DMS 273 (cell line): ENCODE results near the gene FIS1.
"Not testable (repeated sequence)": the region's sequence is repeated elsewhere in the genome, so short reads cannot be mapped to it uniquely, and the experiment has no call there.

Experiments used
- DNase-seq: peaks from one replicate; lab custom pipeline; 2025; ENCODE audit not compliant: unreplicated experiment; lab: John Stamatoyannopoulos, UW

The FIS1 gene

DNA sequence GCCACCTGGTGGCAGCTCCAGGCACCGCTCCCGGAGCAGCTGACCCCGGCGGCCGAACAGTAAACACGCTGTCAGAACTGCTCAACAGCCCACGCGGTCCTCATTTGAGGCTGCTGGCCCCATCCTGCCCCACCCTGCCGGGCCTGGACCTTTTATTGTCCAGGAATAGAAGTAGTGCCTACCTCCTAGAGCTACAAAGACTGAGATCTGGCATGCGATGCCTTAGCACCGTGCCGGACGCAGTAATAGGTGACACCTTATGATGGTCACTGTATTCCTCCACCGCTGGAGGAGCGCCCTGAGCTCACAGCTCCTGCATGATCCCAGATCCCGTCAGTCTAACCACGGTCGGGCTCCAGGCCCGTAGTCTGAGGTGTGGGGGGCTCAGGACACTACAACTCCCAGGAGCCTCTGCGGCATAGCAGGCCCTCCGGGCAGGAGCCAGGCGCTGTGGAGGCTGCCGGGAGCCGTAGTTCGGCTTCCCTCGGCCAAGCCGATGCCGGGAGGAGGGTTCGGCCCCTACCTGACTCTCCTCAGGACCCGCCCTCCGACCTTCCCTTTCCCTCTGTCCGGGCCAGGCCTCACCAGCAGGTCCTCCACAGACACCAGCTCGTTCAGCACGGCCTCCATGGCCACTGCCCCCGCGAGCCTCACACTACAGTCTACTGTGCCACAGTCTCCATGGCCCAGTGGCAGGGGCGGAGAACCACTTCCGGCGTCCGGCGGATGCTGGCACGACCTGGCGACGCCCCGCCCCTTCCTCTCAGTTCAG, at the start of gene FIS1:
Gene FIS1 (minus strand): TSS at position 707 of the 772 bp plus-strand sequence. CDS start 77 bp downstream, at position 630.
- peak; percentile 98 for DNase-seq

DNA sequence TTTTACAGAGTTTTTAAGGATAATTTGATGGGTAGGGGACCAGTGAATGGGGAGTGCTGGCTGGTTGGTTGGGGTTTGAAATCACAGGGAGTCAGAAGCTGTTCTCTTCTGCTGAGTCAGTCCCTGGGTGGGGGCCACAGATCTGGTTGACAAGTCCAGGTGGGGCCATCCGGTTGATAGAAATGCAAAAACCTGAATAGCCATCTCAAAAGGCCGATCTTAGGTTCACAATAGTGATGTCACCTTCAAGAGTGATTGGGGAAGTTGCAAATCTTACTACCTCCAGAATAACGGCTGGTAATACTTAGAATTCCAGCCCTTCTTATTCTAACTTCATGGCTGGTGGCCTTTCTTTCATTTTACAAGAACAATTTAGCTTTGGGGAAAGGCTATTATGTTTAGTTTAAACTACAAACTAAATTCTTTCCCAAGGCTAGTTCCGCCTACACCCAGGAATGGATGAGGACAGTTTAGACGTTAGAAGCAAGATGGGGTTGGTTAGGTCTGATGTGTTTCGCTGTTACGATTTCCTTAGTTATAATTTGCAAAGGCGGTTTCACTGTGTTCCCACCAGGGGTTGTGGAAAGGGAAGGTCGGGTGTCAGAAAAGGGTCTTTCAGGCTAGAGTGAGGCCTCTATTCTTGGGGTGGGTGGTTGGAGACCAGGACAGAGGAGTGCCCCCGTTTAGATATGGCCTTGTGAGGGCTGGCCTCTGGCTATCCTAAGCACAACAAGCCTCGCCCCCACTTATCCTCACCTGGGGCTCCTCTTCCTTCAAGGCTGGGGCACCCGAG, 49.4 kb upstream of the FIS1 start:
- no peak for DNase-seq

DNA sequence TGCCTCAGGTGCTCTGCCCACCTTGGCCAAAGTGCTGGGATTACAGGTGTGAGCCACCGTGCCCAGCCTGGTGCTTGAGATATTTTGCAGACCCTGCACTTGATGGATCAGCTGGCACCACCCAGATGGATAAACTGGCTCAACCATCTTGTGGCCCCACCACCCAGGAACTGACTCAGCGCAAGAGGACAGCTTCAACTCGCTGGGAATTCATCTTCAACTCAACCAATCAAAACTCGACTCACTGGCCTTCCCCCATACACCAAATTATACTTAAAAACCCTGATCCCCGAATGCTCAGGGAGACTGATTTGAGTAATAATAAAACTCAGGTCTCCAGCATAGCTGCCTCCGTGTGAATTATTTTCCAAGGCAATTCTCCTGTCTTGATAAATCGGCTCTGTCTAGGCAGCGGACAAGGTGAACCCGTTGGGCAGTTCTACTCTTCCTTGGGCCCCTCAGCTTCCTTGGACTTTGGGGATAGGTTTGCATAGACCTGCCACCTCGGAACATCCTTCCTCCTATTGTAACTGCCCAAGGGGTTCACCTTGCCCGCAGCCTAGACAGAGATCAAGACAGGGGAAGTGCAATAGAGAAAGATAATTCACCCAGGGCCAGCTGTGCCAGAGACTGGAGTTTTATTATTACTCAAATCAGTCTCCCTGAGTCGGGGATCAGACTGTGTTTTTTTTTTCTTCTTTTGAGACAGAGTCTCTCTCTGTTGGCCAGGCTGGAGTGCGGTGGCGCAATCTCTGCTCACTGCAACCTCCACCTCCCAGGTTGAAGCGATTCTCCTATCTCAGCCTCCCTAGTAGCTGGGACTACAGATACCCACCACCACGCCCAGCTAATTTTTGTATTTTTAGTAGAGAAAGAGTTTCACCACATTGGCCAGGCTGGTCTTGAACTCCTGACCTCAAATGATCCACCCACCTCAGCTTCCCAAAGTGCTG, 48.5 kb upstream of the FIS1 start:
- DNase-seq = not testable (repeated sequence)

DNA sequence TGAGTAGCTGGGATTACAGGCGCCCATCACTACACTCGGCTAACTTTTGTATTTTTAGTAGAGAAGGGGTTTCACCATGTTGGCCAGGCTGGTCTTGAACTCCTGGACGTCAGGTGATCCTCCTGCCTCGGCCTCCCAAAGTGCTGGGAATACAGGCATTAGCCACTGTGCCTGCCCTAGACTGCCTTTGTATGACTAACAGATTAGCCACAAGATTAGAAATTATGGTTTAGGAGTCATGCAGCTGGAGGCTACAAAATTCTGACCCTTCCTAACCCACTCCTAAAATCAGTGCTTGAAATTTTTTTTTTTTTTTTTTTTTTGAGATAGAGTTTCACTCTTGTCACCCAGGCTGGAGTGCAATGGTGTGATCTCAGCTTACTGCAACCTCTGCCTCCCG, 47.7 kb upstream of the FIS1 start:
- DNase-seq = not testable (repeated sequence)

DNA sequence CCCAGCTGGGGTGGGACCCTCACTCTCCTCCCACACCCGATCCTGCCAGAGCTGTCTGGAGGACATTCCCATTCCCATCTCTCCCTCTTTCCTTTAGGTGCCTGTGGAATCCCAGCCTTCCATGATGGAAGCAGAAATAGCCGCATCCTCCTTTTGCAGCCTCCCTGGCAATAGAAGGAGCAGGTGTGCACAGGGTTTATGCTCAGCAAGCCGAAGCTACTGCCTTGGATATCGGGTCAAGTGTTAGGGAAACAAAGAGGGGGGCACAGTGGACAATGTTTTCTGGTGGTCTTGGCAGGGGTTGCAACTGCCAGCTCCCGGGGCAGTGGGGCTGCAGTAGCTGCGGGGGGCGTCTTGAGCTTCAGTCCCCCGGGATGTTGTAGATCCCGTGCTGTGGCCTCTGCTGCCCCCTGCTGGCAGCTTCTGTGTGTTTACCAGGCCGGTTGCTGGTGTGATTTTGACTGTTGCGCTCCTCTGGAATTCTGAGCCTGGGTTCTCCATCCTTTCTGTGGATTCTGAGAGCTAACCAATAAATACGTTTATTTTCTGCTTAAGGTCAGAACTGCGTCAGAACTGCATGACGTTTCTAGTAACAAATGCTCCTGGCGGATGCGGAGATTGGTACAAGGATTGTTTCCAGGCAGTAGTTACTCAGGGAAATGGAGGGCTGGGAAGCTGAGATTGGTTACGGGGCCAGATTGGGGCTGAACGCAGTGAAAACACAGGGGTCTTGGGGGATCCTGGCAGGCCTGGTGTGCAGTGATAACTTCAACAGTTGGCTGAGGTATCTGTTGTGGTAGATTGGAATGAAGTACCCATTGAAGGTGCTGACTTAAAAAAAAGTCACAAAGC, 45.5 kb upstream of the FIS1 start:
- peak; percentile 83 for DNase-seq

DNA sequence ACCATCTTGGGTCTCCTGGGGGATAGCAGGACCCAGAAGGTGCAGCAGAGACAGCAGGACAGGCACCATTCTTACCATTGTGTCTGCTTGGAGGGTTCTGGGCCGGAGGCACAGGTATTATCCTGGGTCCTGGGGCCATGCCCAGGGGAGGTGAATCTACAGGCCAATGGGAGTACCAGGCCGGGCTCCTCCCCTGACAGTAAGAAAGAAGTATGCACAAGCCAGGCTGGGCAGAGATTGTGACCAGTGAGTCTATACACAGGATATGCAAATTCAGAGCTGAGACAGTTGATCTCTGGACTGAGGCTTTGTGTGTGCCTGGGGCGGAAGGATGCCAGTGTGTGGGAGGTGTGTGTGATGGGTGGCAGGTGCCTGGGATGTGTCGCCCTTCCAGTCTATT, 44.8 kb upstream of the FIS1 start:
- DNase-seq = not testable (repeated sequence)

DNA sequence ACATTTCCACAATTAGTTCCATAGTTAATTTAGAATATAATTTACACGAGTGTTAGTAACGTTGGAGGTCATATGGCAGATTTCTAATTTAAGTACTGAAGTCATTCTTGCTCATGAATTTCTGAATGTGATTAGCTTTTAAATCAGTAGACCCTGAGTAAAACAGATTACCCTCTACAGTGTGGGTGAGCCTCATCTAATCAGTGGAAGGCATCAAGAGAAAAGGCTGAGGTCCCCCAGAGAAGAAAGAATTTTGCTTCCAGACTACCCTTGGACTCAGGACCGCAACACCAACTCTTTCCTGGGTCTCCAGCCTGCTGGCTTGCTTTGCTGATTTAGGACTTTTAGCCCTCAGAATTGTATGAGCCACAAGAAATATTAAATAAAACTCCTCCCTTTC, 43.6 kb upstream of the FIS1 start:
- no peak for DNase-seq

DNA sequence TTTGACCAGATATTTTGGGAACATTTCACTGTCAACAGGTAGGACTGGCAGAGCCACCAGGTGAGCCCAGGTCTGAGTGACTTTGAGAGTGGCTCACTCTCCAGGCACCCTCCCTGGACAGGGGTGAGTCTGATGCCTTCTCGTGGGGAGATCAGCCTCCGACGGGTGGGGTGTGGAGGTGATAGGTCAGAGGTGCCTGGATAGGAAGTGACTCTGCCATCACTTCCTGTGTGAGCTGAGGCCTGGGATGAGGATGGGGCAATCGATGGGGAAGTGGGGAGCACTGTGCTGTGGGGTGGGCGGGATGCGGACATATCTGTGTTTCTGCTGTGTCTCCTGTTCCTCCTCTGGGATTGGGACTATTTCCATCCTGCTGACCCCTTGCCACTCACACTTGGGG, 42.2 kb upstream of the FIS1 start:
- no peak for DNase-seq

DNA sequence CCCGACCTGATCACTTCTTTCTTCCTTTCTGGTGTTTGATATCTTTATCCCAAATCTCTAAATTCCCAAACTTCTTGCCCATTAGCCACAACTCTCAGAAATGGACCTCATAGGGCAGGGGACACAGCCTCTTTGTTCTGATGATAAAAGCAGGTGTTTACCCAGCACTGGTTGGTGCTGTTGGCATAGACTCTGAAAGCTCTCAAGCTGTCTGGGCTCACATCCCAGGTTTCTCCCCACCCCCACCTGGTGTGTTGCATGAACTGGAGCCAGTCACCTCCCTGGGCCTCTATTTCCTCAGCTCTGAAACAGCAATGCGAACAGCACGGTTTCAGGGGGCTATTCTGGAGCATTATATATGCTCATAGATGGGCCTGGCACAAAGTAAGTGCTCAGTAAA, 41.0 kb upstream of the FIS1 start:
- peak; percentile 55 for DNase-seq

DNA sequence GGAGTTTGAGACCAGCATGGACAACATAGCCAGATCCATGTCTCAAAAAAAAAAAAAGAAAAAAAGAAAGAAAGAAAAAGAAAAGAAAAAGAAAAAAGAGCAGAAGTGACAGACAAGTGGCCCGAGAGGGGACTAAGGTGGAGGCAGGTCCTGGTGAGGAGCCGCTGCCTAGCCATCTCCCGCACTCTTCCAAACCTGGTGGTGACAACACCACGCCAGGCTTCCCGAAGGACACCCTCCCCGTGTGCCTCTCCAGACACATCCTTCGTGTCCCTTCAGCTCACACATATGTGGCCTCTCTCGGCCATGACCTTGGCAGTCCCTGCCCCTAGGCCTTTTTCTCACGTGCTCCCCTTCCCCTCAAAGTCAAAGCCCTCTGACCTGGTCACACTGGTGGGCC, 40.3 kb upstream of the FIS1 start:
- DNase-seq = no peak

DNA sequence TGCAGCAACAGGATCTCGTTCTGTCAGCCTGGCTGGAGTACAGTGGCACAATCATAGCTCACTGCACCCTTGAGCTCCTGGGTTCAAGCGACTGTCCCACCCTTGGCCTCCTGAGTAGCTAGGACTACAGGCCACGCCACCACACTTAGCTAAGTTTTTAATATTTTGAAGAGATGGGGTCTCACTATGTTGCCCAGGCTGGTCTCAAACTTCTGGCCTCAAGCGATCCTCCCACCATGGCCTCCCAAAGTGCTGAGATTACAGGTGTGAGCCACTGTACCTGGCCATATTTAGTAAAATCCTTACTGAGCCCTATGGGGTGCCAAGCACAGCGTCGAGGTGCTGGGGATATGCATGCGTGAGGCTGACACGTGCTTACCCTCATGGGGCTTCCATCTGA, 36.0 kb upstream of the FIS1 start:
- DNase-seq = not testable (repeated sequence)

DNA sequence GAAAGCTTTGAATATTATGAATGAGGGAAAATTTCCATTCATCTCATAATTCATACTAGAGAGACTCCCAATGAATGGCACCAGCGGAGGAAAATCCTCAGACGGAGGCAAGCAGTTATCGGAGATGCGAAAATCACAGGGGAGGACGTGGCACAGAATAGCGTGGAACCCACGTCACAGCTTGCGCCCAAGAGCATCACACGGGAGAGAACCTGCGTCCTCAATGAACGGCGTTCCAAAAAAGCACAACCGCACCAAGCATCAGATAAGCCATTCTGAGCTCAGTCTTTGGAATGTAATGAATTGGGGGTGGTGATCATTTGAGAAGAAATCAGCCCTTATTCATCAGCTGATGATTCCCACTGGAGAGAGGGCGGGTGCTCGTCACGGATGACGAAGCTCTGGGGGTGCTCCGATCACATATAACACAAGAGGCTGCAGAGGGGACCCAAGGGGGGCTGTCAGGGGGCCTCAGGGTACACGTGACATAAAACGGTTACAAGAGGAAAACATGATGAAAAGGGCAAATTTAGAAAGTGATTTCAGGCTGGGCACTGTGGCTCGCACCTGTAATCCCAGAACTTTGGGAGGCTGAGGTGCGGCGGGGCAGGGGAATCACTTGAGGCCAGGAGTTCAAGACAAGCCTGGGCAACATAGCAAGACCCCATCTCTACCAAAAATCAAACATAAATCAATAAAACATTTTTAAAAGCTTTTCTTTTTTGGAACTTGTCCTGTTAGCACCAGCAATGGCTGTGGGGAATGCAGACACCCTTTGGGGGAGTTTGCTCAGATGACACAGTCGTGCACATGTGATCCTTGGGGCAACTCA, 33.8 kb upstream of the FIS1 start:
- no peak for DNase-seq

DNA sequence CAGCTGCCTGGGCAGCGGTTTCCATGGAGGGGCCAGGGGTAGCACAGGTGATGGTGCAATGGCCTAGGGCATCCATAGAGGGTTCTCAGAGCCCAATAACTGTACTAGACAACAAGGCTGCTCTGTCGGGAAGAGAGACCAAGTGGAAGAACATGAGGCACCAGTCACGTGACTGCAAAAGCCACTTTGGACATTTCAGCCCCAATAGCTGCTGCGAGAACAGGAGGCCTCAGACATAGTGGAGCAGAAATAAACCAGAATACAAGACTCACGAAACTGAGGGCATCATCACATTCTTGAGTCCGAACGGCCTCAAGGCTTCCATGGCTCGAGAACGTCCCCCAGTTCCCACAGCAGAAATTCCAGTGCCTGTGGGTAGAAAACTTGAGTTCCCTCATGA, 32.3 kb upstream of the FIS1 start:
- DNase-seq = no peak

DNA sequence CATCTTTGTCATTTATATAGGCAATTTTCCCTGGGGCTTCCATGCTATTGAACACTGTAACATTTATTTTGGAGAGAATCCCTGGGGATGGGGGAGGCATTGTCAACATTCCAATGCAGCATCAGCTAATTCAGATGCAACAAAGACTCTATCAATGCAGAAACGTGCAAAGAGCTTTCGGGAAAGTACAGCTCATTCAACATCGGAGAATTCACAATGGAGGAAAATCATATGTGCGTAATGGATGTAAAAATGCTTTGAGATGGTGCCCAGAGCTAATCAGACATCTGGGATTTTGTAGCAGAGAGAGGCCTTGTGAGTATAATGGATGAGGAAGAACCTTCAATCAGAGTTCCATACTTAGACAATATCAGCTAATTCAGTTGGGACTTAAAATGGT, 28.3 kb upstream of the FIS1 start:
- no peak for DNase-seq

DNA sequence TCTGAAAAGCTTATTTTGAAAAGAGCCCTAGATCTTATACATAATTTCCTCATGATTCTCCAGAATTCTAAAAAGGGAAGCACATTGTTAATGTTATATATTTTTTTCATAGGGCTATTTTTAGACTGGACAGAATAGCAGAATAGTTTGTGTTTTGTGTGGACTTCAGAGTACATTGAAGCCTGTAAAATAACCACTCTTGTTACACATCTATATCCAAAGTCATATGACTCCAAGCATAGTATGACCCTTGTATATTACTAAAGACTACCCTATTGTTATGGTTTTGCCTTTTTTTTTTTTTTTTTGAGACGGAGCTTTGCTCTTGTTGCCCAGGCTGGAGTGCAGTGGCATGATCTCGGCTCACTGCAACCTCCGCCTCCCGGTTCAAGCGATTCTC, 26.1 kb upstream of the FIS1 start:
- DNase-seq = no peak

DNA sequence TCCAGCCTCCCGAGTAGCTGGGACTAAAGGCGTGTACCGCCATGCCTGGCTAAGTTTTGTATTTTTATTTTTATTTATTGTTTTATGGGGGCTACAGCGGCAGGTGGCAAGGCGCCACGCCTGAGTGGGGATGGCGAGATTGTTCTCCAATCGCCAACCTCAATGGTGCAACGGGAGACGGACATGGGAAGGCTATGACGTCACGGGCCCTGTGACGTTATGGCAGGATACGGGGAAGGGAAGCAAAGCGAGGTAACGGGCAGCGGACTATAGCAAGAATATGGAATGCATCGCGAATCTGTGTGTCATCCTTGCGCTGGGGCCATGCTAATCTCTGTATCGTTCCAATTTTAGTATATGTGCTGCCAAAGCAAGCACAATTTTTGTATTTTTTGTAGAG, 24.8 kb upstream of the FIS1 start:
- DNase-seq = no peak

DNA sequence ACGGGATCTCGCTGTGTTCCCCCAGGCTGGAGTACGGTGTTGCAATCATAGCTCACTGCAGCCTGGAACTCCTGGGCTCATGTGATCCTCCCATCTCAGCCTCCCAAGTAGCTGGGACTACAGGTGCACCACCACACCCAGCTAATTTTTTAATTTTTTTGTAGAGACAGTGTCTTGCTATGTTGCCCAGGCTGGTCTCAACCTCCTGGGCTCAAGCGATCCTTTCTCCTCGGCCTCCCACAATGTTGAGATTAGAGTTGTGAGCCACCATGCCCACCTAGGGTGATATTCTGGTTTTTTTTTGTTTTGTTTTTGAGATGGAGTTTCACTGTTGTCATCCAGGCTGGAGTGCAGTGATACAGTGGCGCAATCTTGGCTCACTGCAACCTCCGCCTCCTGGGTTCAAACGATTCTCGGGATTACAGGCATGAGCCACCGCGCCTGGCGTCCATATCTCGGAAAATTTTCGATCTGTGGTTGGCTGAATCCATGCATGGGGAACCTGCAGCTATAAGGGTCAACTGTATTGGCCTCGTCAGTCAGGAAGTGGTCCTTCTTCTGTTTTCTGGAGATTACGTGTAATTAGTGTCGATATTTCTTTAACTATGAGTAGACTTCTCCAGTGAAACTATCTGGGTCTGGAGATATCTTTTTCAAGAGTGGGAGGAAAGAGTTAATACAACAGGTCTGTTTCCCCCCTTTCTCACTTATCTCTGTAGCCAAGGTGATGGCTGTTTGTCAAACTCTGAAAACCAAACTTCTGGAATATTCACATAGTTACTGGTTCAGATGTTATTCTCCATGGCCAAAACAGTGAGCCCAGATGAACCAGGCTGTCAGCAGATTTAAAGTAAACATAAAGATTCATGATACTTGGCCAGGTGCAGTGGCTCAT, 21.0 kb upstream of the FIS1 start:
- DNase-seq = no peak

DNA sequence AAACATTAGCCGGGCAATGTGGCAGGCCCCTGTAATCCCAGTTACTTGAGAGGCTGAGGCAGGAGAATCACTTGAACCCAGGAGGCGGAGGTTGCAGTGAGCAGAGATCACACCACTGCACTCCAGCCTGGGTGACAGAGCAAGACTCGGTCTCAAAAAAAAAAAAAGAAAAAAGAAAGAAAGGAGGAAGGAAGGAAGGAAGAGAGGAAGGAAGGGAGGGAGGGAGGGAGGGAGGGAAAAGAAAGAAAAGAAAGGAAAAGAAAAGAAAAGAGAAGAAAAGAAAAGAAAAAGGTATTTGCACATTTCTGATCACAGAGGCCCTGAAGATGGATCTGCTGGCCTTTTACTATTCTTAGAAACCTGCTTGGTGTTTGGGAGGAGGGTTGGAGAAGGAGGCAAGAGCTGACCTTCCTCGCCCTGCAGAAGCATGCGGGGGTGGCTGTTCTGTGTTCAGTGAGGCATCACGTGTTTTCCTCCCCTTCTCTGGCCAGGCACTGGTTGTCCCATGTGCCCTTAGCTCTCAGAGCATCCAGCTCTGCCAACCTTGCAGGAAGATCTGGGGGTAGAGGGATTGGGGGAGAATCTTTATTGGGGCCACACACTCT, 19.3 kb upstream of the FIS1 start:
- DNase-seq = not testable (repeated sequence)
